K562 (cell line): ENCODE measurements around the gene CFL1. TPM values are rescaled to one million over a fixed set of nuclear protein-coding genes. Genes with fewer than 3 reads are reported as not detected.

Experiments used
- ATF4 ChIP-seq: fragments of 450-650 bp; formaldehyde crosslinking; IDR thresholded peaks from 2 replicates; pipeline ENCODE4 v1.4.0; 2022; ENCODE audit warnings: mild to moderate bottlenecking, moderate library complexity
- CHD1 ChIP-seq: fragments of 200-600 bp; sonication (generic); IDR thresholded peaks from one replicate; pipeline ENCODE4 v1.6.1; 2012; ENCODE audit warnings: mild to moderate bottlenecking, moderate library complexity, low read length, inconsistent platforms
- CXXC5 ChIP-seq: fragments of 250-450 bp; sonication (Bioruptor Pico); IDR thresholded peaks from 2 replicates; pipeline ENCODE4 v1.8.0; 2022; ENCODE audit warnings: inconsistent platforms, mild to moderate bottlenecking, moderate library complexity
- JUND ChIP-seq, 2 experiments: IDR thresholded peaks; 2 replicates in 1 of 2; 3 replicates in 1 of 2; pipeline ENCODE4 v1.6.1; 2011; ENCODE audit warnings: borderline replicate concordance in 2 of 2, low read depth in 2 of 2, low read length in 2 of 2, improper control_type of control experiment in 1 of 2, missing biosample characterization in 1 of 2, missing genetic modification characterization in 1 of 2, missing genetic modification reagents in 1 of 2
- MAZ ChIP-seq, 2 experiments: fragments of 450-650 bp in 1 of 2; sonication (generic) in 1 of 2; formaldehyde crosslinking; IDR thresholded peaks in 1 of 2; conservative IDR thresholded peaks in 1 of 2; 2 replicates each; pipeline versions ENCODE4 v1.4.0 to v1.5.0; 2020; ENCODE audit warnings: mild to moderate bottlenecking in 1 of 2, missing genetic modification reagents in 1 of 2
- NCOR1 ChIP-seq: fragments of 450-650 bp; IDR thresholded peaks from 2 replicates; pipeline ENCODE4 v1.6.1; 2016; ENCODE audit warnings: mild to moderate bottlenecking, moderate library complexity
- RAD21 ChIP-seq, 2 experiments: fragments of 250-450 bp in 1 of 2; fragments of 450-650 bp in 1 of 2; sonication (Bioruptor Pico) in 1 of 2; formaldehyde crosslinking in 1 of 2; IDR thresholded peaks in 1 of 2; conservative IDR thresholded peaks in 1 of 2; 2 replicates each; pipeline versions ENCODE4 v1.4.0 to v1.8.0; 2020 to 2022; ENCODE audit warnings: mild to moderate bottlenecking in 2 of 2, moderate library complexity in 1 of 2
- RB1 ChIP-seq: fragments of 450-650 bp; IDR thresholded peaks from 2 replicates; pipeline ENCODE4 v1.6.1; 2017; ENCODE audit warnings: low read depth, mild to moderate bottlenecking
- SMAD1 ChIP-seq: fragments of 150-350 bp; IDR thresholded peaks from 2 replicates; pipeline ENCODE4 v1.6.1; 2014; ENCODE audit warnings: low read length, low read depth; ENCODE audit not compliant: partially characterized antibody
- SOX6 ChIP-seq: fragments of 450-650 bp; IDR thresholded peaks from 2 replicates; pipeline ENCODE4 v1.6.1; 2014; ENCODE audit warnings: mild to moderate bottlenecking
- TAF9B ChIP-seq: fragments of 450-650 bp; IDR thresholded peaks from 2 replicates; pipeline ENCODE4 v1.6.1; 2018; ENCODE audit warnings: mild to moderate bottlenecking; ENCODE audit not compliant: partially characterized antibody
- ZEB2 ChIP-seq: fragments of 450-650 bp; IDR thresholded peaks from 2 replicates; pipeline ENCODE4 v1.6.1; 2016
- ZNF436 ChIP-seq: fragments of 250-450, 450-650 bp; sonication (Bioruptor Pico); formaldehyde crosslinking; IDR thresholded peaks from 2 replicates; pipeline ENCODE4 v1.7.0; 2020; ENCODE audit warnings: mild to moderate bottlenecking
- ZNF766 ChIP-seq: fragments of 200-800 bp; sonication (Bioruptor generic); conservative IDR thresholded peaks from 2 replicates; pipeline ENCODE4 v1.6.1; 2016; ENCODE audit warnings: missing genetic modification characterization, missing compliant biosample characterization
- polyA plus RNA-seq, 8 experiments: library from polyadenylated mRNA; depleted of rRNA in 4 of 8; stranded (reverse) in 5 of 8; unstranded in 3 of 8; fragments of >200 nt; fragmentation: Nextera tagmentation in 2 of 8; fragmentation: Illumina TruSeq in 1 of 8; extraction: Ambion mirVana in 2 of 8; extraction: Trizol in 1 of 8; gene quantifications; 2 replicates each; pipeline versions ENCODE4 v1.2.1 to v1.2.3, GENCODE V29; 2011 to 2014; ENCODE audit warnings: inconsistent platforms in 1 of 8, missing spikeins in 1 of 8
- total RNA-seq, 7 experiments: library from RNA; depleted of rRNA in 6 of 7; stranded (reverse); fragments of >200 nt in 6 of 7; fragmentation: Illumina TruSeq in 2 of 7; extraction: Trizol in 2 of 7; gene quantifications; 2 replicates each; pipeline versions ENCODE4 v1.2.1 to v1.2.3, GENCODE V29; 2011 to 2021; ENCODE audit warnings: low replicate concordance in 1 of 7
- TF ChIP-seq, protein P1 (sequence below): fragments of 450-650 bp; formaldehyde crosslinking; IDR thresholded peaks from 2 replicates; pipeline ENCODE4 v1.4.0; 2022; ENCODE audit warnings: missing genetic modification characterization
- TF ChIP-seq, protein P2 (sequence below): fragments of 450-650 bp; IDR thresholded peaks from 2 replicates; pipeline ENCODE4 v1.7.1; 2018; ENCODE audit warnings: mild to moderate bottlenecking, low read depth; ENCODE audit not compliant: partially characterized antibody
- TF ChIP-seq, protein P3 (sequence below): fragments of 200-800 bp; sonication (Bioruptor generic); IDR thresholded peaks from 2 replicates; pipeline ENCODE4 v1.6.1; 2017; ENCODE audit warnings: missing genetic modification characterization, missing compliant biosample characterization
- TF ChIP-seq, protein P4 (sequence below): fragments of 250-450 bp; sonication (Bioruptor Pico); IDR thresholded peaks from 2 replicates; pipeline ENCODE4 v1.5.0; 2020; ENCODE audit warnings: mild to moderate bottlenecking

CFL1 gene
- total and polyA plus RNA-seq, 9 of the 15 experiments (the other 6 are each of a cell fraction or from before 2014, with no cell fraction given) = 105 to 1,101 (median 859) TPM

- TF ChIP-seq, protein P1, sequence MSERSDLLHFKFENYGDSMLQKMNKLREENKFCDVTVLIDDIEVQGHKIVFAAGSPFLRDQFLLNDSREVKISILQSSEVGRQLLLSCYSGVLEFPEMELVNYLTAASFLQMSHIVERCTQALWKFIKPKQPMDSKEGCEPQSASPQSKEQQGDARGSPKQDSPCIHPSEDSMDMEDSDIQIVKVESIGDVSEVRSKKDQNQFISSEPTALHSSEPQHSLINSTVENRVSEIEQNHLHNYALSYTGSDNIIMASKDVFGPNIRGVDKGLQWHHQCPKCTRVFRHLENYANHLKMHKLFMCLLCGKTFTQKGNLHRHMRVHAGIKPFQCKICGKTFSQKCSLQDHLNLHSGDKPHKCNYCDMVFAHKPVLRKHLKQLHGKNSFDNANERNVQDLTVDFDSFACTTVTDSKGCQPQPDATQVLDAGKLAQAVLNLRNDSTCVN (CRISPR knock-in tag) = no peak
- peak; percentile 74 for TF ChIP-seq CHD1
- peak; percentile 53 for TF ChIP-seq NCOR1
- no peak for TF ChIP-seq ZNF436 (CRISPR knock-in tag)
- peak; percentile 93 for TF ChIP-seq CXXC5
- TF ChIP-seq ZEB2 = peak; percentile 91
- TF ChIP-seq, protein P2, sequence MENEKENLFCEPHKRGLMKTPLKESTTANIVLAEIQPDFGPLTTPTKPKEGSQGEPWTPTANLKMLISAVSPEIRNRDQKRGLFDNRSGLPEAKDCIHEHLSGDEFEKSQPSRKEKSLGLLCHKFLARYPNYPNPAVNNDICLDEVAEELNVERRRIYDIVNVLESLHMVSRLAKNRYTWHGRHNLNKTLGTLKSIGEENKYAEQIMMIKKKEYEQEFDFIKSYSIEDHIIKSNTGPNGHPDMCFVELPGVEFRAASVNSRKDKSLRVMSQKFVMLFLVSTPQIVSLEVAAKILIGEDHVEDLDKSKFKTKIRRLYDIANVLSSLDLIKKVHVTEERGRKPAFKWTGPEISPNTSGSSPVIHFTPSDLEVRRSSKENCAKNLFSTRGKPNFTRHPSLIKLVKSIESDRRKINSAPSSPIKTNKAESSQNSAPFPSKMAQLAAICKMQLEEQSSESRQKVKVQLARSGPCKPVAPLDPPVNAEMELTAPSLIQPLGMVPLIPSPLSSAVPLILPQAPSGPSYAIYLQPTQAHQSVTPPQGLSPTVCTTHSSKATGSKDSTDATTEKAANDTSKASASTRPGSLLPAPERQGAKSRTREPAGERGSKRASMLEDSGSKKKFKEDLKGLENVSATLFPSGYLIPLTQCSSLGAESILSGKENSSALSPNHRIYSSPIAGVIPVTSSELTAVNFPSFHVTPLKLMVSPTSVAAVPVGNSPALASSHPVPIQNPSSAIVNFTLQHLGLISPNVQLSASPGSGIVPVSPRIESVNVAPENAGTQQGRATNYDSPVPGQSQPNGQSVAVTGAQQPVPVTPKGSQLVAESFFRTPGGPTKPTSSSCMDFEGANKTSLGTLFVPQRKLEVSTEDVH = no peak
- peak; percentile 73 to 85; a peak in 3 of 4 replicates for TF ChIP-seq MAZ (CRISPR knock-in tag; conservative IDR thresholded peaks at IDR 0.05 in 1 of 2, IDR thresholded peaks at IDR 0.05 in 1 of 2)
- TF ChIP-seq, protein P3, sequence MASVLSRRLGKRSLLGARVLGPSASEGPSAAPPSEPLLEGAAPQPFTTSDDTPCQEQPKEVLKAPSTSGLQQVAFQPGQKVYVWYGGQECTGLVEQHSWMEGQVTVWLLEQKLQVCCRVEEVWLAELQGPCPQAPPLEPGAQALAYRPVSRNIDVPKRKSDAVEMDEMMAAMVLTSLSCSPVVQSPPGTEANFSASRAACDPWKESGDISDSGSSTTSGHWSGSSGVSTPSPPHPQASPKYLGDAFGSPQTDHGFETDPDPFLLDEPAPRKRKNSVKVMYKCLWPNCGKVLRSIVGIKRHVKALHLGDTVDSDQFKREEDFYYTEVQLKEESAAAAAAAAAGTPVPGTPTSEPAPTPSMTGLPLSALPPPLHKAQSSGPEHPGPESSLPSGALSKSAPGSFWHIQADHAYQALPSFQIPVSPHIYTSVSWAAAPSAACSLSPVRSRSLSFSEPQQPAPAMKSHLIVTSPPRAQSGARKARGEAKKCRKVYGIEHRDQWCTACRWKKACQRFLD (CRISPR knock-in tag) = peak; percentile 68
- peak; percentile 67; the same call in 1 of the 2 replicates for TF ChIP-seq RB1
- peak; percentile 60 for TF ChIP-seq TAF9B
- peak; percentile 94 for TF ChIP-seq JUND (IDR thresholded peaks at IDR 0.05; ENCODE audit: borderline replicate concordance, low read depth, low read length)
- peak; percentile 59; the same call in 1 of the 3 replicates for TF ChIP-seq JUND (tag; IDR thresholded peaks at IDR 0.05; ENCODE audit: borderline replicate concordance, low read depth, low read length)
- TF ChIP-seq ATF4 = 0 out of 2 replicates have a peak, but pooled peaks have one; percentile 12
- peak; percentile 93 for TF ChIP-seq SMAD1
- TF ChIP-seq, protein P4, sequence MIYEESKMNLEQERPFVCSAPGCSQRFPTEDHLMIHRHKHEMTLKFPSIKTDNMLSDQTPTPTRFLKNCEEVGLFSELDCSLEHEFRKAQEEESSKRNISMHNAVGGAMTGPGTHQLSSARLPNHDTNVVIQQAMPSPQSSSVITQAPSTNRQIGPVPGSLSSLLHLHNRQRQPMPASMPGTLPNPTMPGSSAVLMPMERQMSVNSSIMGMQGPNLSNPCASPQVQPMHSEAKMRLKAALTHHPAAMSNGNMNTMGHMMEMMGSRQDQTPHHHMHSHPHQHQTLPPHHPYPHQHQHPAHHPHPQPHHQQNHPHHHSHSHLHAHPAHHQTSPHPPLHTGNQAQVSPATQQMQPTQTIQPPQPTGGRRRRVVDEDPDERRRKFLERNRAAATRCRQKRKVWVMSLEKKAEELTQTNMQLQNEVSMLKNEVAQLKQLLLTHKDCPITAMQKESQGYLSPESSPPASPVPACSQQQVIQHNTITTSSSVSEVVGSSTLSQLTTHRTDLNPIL (CRISPR knock-in tag) = no peak
- peak; percentile 51; the same call in 1 of the 2 replicates for TF ChIP-seq SOX6
- TF ChIP-seq RAD21 (CRISPR knock-in tag; conservative IDR thresholded peaks at IDR 0.05 in 1 of 2, IDR thresholded peaks at IDR 0.05 in 1 of 2) = 0 out of 4 replicates have a peak, but pooled peaks of 1 of the 2 experiments have one; percentile 7
- TF ChIP-seq ZNF766 (CRISPR knock-in tag) = peak; percentile 70; the same call in 1 of the 2 replicates
Observed at GRCh38 chr11:65900125-65900898, 42.3 kb upstream of the CFL1 start, which contains the start of gene FOSL1 (continued).
